ENCODE results near the gene SLC38A7.
A peak's percentile ranks its signal among the peaks of the same experiment; 100 is the strongest.

Gene SLC38A7

GRCh38 chr16:58636466-58636865, 48.1 kb downstream of the SLC38A7 start:
- DNase-seq (ENCODE audit: low read depth in 3 of 3): no peak

DNA sequence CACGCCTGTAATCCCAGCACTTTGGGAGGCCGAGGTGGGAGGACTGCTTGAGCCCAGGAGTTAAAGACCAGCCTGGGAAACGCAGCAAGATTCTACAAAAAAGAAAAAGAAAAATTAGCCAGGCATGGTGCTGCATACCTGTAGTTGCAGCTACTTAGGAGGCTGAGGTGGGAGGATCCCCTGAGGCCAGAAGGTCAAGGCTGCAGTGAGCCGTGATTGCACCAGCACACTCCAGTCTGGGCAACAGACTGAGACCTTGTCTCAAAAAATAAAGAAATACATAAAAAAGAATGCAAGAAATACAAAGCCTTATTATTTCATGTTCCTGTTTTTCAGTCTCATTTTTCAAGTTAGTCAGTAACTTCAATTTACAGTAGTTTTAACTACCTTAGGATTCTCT, 49.1 kb downstream of the SLC38A7 start:
- DNase-seq (ENCODE audit: low read depth in 3 of 3): no peak

DNA sequence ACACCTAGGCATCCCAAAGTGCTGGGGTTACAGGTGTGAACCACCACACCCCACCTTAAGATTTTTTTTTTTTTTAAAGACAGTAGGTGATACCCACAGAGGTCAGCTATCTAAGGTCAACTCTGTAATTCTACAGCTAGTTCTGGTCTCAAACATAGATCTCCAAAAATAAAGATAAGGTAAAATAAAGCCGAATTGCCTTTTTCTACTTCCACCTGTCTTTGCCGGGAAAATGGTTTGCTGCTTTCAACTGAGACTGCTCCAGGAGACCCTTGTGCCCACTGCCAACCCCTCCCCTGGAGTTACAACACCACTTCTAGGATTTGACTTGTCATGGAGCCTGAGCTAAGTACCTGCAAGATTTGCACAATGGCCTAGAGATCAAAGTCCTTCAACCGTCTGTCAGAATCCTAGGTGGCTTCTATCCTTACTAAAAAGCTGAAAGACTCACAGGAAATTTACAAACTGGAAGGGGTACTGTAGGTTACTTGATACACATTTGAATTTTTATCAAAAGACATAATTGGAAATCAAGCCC, 50.2 kb downstream of the SLC38A7 start:
- DNase-seq (ENCODE audit: low read depth in 3 of 3): no peak

DNA sequence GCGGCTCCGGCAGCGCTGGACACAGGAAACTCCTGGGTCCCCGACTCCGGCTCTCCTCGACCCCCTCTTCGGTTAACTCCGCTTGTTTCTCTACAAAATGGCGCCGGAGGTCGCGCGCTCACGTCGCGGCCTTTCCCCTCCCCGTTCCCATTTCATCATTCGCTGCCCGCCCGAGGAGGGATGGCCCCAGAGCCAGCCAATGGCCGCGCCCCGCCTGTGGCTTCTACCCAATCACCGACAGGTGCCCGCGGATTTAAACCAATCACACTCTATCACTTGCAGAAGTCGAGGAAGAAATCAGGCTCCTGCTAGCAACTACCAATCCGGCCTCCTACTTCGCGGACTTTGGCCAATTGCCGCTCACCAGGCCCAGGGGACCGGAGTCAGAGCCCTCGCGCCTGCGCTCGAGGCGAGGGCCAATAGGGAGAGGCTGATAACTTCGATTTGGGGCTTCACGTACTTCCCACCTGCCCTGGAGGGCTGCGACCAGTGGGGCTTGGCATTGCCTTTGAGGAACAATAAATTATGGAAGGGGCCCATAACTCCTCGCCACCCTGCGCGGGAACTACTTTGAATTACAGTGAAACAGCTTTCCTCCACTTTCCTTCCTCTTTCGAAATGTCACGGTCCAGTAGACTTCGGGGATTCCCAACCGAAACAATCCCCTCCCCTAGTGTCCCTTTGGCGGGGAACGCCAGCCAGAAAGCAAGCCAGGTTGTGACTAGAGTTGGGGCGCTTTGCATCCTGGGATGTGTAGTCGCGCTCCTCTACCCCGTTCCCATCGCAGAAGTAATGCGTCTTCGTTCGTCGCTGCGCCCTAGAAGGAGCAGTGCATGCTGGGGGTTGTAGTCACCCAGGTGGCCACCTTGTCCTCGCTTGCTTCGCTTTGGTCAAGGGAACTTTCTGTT, 54.6 kb downstream of the SLC38A7 start, which contains the start of gene CNOT1:
CNOT1 (minus strand) TSS at position 94 of the 908 bp plus-strand sequence. CDS start 30,489 bp downstream, outside the sequence.
- peak; percentile 95 to 97 (median 96) for DNase-seq (ENCODE audit: low read depth in 3 of 3)

- DNase-seq (ENCODE audit: low read depth in 3 of 3): peak; percentile 18 to 46 (median 22)
Observed at GRCh38 chr16:58628845-58629732, 55.5 kb downstream of the SLC38A7 start.

DNA sequence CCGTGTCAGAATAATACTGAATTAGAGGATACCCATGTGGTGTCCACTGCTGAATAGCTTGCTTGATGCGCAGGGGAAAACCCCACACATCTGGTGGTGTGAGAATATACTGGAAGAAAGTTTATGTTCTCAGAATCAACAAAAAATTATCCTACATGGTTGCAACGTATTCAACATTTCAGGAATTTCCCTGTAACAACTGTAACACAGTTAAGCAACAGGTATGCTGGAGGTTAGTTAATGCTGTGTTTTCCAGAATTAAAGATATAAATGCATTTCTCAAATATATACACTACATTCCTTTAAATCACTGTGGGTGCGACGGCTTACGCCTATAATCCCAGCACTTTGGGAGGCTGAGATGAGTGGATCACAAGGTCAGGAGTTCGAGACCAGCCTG, 60.4 kb downstream of the SLC38A7 start:
- DNase-seq (ENCODE audit: low read depth in 3 of 3): no peak

GRCh38 chr16:58620396-58620795, 64.2 kb downstream of the SLC38A7 start:
- DNase-seq (ENCODE audit: low read depth in 3 of 3): no peak

DNA sequence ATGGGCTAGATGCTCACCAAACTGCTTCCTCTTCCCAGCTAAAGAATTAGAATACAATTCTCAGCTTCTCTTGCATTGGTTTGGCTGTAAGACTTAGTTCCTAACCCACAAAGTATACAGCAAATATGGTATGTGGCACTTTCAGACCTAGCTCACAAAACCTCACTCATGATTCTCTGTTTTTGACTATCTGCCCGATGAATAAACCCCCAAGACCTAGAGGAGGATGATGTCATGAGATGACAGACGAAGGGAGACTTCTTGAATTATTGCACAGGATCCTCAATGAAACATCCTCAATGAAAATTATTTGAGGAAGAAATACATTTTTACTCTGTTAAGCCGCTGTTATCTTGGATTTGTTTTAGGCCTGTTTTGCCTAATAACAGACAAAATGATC, 69.3 kb downstream of the SLC38A7 start:
- no peak for DNase-seq (ENCODE audit: low read depth in 3 of 3)
